Left forelimb (tissue), 1 donor: ENCODE measurements around the gene AQP4.

Source experiments
- DNase-seq: peaks from one replicate; pipeline ENCODE4 v3.0.0-alpha.2; 2018; ENCODE audit warnings: low spot score

The AQP4 gene

GRCh38 chr18:26839609-26840008 is 25.9 kb downstream of the AQP4 start:
- DNase-seq, result no peak

- no peak for DNase-seq
Observed at GRCh38 chr18:26832302-26832701, 33.2 kb downstream of the AQP4 start.

GRCh38 chr18:26827581-26827980 is 37.9 kb downstream of the AQP4 start:
- DNase-seq, result no peak

GRCh38 chr18:26826656-26827235 is 38.8 kb downstream of the AQP4 start:
- DNase-seq, result no peak

GRCh38 chr18:26821181-26821580 is 44.3 kb downstream of the AQP4 start:
- DNase-seq, result no peak

- no peak for DNase-seq
Observed at GRCh38 chr18:26819046-26819445, 46.5 kb downstream of the AQP4 start.

- no peak for DNase-seq
Observed at GRCh38 chr18:26818461-26818860, 47.0 kb downstream of the AQP4 start.

DNA sequence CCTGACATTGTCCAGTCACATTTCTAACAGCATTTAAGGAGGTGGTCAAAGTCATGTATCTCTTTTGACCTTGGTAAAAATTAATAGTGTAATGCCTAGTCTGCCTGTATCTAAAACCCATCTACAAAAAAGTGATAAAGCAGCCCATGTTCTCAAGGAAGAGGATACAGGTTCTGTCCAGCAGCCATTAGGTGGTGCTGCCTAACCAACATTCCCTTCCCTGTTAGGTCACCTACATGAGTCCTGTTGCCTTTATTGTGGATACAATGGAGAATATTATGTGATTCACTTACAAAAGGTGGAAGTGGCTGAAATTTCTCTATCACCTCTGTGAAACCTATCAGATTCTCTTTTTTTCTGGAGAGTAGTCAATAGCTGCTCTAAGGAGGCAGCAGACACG is 52.5 kb downstream of the AQP4 start:
- no peak for DNase-seq

GRCh38 chr18:26812462-26812861 is 53.0 kb downstream of the AQP4 start:
- DNase-seq, result no peak

DNA sequence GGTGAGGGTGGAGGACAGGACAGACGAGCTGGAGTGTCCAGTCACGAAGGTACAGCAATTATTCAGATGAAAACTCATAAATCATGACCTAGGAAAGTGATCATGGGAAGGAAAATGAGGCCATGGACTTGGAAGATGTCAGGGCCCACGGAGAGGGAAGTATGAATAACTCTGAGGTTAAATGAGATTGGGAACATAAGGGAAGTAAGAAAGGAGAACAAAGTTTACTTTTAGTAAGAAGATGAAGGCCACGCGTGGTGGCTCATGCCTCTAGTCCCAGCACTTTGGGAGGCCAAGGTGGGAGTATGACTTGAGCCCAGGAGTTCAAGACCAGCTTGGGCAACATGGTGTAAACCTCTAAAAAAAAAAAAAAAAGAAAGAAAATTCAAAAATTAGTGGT is 56.2 kb downstream of the AQP4 start:
- no peak for DNase-seq

- no peak for DNase-seq
Observed at GRCh38 chr18:26806224-26806623, 59.3 kb downstream of the AQP4 start.

DNA sequence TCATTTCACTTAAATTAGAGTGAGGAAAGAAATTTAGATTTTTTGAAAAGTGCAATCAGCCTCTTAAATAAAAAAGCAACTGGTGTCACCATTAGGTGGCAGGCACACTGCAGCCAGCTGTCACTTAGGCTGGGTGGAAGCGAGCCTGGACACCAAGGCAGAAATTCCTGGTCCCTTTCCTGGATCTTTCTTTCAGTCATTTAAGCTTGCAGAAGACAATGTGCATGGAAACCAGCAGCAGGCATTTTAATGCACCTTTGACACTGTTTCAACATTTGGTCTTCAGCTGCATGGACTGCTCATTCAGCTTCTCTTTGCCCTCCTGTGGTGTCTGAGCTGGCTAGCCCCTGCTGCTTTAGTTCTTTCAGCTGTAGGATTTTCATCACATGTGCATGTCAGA is 61.0 kb downstream of the AQP4 start:
- no peak for DNase-seq

- DNase-seq, result no peak
Observed at GRCh38 chr18:26803643-26804042, 61.9 kb downstream of the AQP4 start.

GRCh38 chr18:26802330-26803200 is 62.9 kb downstream of the AQP4 start:
- no peak for DNase-seq
